Ammon's horn (tissue), 1 donor: ENCODE results near the gene UBE2Z.
"Not testable (repeated sequence)": the region's sequence is repeated elsewhere in the genome, so short reads cannot be mapped to it uniquely, and the experiment has no call there.

Experiments used
- DNase-seq: peaks from one replicate; pipeline ENCODE4 v3.0.0-alpha.2; 2016; ENCODE audit warnings: low spot score

The UBE2Z gene

DNA sequence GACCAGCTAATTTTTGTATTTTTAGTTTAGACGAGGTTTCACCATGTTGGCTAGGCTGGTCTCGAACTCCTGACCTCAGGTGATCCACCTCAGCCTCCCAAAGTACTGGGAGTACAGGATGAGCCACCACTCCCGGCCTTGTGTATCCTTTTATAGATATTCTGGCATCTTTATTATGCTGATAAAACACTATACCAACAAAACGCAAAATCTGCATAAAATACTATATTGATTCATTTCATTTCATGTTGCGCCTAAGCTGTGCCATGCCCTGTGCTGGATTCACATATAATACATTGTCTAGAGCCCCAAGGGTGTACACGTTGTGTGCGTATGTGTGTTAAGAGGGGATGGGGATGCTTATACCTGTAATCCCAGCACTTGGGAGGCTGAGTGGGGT lies 3.8 kb upstream of the UBE2Z start:
- DNase-seq, result no peak

DNA sequence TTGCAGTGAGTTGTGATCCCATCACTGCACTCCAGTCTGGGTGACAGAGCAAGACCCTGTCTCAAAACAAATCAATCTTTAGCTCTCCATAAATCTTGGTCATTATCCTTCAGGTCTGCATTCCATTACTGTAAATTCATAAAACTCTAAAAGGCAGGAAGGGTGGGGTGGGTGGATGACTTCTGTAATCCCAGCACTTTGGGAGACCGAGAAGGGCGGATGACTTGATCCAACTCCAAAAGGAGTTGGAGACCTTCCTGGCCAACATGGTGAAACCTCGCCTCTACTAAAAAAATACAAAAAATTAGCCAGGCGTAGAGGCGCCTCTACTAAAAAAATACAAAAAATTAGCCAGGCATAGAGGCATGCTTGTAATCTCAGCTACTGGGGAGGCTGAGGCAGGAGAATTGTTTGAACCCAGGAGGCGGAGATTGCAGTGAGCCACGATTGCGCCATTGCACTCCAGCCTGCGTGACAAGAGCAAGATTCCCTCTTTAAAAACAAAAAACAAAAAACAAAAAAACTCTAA lies 2.2 kb upstream of the UBE2Z start:
- no peak for DNase-seq

DNA sequence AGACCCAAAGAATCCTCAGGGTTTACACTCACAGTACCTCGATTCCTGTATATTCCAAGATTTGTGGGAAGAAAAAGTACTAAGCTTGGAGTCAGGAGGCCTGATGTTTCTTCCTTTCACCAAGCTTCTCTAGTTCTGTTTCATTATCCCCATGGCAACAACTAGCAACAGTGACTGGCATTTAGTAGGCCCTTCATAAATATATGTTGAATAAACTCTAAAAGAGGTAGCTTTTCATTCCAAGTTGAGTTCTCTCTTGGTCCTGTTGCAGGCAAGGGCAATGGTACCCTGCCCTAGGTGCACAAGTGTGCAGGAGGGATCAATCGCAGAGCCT lies 527 bp upstream of the UBE2Z start:
- no peak for DNase-seq

DNA sequence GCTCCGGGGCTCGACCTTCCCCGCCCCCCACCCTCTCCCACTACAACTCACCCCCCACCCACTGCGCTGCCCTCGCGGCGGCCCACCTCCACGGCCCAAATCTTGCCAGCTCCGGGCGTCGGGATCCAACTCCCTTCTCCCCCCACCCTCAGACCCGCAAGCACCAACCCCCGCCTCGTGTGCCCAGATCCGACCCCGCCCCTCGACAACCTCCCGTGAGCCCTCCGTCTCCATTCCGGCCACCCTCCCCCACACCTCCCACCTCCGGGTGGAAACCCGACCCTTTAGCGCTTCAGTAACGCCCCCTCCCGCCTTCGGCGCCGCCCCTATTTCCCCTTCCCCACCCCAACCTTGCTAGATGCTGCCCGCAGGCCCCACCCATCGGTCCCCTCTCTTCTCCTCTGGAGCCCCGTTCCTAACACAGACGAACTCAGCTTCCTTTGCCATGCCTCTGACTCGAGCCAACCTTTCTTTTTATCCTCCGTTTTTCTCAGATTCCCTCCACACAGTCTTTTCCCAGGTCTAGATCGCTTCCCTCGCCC lies 717 bp downstream of the UBE2Z start:
- peak; percentile 32 for DNase-seq

DNA sequence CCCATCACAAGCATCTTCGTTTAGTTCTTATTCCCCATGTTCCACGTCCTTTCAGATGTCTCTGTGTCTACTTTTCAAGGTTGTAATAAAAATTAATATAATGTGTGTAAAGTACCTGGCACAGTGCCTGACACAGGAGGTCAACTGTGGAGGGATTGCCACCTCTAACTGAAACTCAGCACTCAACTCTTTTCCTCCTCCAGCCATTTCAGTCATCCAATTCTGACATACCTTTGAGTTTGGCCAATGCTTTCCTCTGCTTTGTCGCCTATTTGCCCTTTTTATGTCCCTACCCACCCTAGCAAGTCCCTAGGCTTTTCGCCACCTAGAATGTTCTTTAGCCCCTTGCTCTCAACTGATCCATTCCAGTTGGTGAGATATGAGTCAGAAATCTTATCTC lies 1.6 kb downstream of the UBE2Z start:
- no peak for DNase-seq

DNA sequence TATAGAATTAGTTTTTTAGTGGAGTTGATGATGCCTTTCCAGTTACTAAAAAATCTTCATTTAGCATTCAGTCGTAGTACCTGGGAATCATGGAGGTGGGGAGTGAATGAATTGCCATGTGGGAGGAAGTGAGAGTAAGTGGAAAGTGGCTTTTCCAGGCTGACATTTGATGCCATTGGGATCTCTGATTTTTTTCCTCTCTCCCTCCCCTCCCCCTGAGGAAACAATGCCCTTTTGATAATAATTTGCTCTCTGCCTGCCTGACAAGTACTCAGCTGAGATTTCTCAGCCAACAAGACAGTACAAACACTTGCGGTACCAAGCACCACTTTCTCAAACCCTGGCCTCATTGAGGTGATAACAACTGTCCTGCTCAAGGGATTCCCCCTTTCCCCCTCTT lies 2.2 kb downstream of the UBE2Z start:
- peak; percentile 71 for DNase-seq

DNA sequence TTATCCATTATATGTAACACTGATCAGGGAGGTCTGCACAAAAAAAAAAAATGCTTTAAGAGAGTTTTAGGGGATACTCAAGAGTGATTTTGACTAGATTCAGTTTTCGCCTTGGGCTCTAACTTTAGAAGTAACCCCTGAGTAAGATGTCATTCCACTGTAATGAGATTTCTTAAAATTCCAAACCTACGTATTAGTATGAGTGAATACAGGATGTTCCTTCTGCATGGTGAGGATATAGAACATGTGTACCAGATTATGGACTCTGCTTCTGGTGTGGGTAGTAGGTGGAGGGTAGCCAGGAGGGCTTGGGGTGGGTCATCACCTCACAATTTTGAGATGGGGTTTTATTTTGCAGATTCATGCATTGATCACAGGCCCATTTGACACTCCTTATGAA lies 4.3 kb downstream of the UBE2Z start:
- DNase-seq, result no peak

DNA sequence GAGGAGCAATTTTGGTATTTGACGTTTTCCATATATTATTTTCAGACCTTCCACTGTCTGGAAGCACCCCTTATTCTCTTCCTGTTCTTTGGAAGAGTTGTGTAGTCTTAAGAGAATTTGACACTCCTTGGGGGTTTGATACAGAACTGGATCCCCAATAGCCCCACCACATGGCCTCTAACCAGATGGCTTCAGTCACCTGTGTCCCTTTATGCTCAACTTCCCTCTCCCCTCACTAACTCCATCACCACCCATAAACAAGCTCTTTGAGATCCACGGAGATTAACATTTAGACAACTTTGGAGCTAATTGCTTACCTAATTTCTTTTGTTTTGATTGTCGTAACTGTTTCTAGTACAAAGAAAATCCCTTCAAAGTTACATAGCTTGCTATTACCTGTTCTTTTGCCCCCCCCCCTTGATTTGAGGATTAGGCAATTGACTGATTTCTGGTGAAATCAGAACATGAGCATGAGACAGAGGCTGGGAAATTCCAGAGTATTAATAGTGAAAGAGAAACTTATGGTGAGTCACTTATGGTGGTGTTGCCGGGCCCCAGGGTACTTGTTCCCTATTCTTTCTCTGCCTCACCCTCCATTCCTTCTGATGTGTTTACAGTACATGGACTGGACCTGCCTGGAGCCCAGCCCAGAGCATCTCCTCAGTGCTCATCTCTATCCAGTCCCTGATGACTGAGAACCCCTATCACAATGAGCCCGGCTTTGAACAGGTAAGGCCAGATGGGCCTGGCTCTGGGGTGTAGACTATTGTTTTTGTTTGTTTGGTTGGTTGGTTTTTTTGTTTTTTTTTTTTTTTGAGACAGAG lies 7.5 kb downstream of the UBE2Z start:
- no peak for DNase-seq

DNA sequence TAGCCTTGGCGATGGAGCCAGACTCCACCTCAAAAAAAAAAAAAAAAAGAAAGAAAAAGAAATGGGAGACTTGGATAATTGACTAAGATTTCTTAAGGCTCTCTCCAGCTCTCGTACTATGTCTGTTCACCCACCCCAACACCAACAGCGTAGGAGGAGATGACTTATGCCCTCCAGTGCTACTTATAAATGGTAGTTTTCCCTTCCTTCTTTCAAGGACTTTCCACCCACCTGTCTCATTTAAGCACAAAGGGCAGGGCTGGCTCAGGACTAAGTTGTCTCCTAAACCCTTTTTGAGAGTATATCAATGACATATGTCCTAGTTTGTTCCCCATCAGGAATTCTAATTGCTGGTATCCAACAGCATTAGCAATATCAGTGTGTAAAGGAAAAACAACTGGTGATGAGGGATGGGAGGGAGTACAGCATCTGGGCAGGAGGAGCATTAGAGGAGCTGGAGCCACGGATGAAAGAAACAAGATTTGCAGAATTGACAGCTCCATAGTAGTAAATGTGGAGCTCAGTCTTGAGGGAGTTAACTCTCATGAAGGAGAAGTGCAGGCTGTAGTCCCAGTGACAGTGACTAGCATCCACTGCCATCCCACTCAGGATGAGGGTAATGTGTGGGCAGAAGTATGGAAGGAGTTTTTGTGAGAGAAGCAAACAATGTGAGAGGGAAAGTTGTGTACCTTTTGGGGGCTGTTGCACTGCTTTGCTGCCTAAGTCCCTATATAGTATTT lies 17.2 kb downstream of the UBE2Z start:
- no peak for DNase-seq

DNA sequence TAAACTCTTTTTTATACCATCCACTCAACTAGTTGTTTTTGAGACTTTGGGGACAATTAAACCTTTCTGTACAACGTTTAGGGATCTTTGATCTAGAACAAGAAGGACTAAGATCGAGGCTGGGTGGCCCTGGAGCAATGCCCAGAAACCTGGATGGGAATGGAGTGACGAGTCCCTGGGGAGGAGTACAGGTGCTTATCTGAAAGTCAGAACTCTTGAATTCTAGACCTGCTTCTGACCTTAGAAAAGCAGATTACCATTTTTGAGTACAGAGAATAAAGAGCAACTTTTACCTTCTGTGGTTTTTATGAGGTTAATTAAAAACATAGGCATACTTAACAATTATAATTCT lies 17.8 kb downstream of the UBE2Z start:
- no peak for DNase-seq

DNA sequence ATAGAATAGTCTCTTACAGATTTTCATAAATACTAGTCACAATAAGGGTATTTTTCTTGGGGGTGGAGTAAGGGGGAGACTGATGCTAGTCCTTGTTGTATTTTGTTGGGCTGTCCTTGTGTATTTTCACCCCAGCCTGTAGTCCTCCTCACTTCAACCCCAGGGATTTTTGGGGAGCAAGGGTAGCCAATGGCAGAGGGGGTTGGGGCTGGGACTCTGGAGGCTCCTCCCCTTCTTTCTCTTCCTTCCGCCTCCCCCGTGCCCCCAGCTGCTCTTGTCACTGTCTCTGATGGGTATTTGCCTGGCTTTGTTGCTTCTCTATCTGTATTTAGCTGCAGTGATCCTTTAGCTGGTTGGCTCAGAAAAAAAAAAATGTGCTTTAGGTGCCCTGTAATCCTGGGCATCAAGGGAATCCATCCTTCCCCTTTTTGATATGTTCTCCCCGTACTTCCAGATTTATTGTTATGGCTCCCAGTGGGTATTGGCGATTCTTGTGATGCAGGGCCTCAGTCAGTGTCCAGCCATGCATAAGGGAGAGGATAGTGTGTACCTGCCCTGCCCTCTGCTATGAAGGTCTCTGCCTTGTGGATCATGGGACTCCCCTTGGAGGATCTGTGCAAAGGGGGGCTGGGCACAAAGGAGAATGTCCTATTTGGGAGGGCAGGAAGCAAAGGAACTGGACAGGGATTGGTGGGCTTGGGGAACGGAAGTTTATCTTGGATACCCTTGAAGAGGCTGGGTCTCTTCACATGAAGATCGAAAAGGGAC lies 20.0 kb downstream of the UBE2Z start:
- DNase-seq, result peak; percentile 11

DNA sequence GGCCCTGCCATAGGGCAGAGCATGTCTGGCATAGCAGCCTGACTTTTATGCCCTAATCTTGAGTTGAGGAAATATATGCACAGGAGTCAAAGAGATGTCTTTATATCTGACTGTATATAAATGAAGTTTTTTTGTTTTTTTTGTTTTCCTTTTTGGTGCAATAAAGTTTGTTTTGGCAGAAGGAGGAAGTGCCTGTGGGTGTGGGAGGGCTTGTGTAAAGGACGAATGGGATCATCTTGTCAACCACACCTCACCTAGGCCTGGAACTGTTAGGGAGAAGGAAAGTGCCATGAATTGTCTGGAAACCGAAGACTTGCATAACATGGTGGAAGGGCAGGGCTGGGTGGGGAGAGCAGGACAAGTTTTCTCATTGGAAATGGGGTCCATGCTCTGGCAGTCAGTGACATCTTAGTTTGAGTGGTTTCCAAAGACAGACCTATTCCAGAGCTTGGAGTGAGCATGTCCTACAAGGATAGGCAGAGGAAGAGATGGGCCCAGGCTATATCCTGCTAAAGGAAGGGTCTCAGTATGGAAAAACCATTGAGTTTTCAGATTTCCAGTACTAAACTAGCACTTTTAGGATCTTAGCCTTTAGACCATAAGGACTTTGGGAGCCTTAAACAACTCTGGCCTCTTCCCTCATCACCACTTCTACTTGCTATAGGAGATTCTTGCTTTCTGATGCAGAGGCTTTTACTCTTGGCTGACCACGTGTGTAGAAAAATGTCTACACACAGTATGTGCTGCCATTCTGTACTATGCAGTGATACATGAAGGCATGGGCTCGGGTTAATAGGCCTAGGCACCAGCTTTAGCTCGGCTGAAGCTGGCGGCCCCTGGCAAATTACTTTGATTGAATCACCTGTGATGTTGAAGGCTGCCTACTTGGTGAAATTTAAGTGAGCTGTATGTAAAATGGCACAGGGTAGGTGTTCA lies 20.9 kb downstream of the UBE2Z start:
- no peak for DNase-seq

DNA sequence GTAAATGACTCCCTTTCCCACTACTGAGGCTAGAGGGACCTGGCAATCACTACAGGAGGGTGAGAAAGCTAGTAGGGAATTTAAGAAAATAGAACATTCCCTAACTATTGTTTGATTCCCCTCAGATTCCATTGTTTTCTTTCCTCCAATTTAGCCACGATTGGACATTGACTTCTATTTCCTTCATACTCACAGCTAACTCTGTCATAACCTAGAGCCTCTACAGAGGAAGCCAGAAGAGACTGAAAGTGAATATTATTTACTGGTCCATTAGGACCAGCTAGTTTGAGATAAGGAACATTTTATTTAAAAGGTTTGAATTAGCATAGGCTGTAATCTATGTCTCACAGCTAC lies 21.6 kb downstream of the UBE2Z start:
- no peak for DNase-seq

DNA sequence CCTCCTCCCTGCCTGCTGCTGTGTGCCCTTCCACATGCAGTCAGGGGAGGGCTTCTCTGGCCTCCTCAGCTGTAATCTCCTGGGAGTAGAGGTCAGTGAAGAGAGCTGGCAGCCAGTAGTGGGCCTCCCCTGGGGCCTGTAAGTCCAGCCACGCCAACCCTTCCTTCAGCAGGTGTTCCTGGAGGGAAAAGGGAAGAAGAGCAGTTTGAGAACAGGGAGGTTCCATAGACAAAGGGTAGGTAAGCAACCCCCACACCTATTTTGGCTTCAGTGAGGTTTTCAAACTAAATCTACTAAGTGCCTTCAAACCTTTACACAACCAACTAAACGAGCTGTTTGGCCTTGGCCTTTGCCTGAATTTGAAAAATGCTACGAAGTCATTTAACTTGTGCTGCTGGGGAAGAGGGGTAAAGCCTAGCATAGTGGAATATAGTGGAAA lies 22.2 kb downstream of the UBE2Z start:
- no peak for DNase-seq

DNA sequence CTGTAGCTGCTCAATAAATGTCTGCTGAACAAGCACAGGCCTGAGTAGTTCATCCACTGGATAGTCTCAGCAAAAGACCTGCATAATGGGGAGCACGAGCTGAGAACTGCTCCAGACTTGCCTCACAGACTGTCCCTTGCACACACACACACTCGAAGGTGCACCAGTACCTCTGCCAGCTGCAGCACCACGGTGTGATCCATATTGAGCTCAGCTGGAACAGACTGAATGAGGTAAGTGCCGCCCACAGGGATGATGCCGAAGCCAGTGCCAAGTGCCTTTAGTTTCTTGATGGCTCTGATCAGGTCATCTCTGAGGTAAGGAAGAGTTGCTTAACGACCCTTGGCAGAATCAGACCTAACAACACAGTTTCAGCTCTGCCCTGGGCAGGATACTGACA lies 24.8 kb downstream of the UBE2Z start:
- DNase-seq, result no peak

DNA sequence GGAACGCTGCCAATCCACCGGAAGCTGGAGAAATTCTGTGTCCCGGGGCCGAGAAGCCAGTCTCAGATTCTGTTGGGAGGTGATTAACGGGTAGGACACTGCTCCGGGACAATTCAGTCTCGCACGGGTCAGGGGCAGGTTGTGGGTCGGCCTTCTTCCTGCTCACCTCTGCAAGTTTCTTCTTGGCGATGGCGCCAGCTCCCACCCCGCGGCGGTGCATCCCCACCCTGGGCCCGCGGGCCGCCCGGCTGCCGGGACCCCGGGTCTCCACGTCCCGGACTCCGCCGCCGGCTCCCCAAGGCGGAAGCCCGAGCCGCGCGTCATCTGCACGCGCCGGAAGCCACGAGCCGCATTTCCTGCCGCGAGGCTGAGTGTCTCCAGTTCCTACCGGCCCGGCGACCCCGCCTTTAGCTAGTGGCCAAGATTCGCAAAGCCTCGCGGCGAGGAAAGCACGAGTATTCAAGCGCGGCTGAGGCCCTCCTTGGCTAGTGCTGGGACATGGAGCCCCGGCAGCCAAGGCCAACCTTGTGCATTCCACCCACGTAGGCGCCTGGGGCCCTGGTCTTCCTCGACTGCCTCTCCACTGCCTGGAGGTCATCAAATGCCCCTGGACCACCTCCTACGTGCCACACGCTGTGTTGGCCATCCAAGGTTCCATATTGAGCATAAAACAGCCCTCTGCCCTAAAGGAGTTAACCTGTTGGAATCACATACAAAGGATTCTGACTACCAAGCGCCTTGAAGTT lies 36.5 kb downstream of the UBE2Z start, which contains the start of gene SNF8:
Gene SNF8 (minus strand): TSS at position 328 of the 746 bp plus-strand sequence. CDS start 108 bp downstream, at position 220.
- peak; percentile 84 for DNase-seq

DNA sequence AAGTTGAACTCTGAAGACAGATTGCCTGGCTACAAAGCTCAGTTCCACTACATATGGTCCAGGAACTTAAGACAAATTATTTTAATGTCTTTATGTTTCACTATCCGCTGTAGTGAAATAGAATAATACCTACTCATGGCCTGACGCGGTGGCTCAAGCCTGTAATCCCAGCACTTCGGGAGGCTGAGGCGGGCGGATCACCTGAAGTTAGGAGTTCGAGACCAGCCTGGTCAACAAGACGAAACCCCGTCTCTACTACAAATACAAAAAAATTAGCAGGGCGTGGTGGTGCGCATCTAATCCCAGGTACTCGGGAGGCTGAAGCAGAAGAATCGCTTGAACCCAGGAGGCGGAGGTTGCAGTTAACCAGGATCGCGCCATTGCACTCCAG lies 37.0 kb downstream of the UBE2Z start:
- DNase-seq, result not testable (repeated sequence)

DNA sequence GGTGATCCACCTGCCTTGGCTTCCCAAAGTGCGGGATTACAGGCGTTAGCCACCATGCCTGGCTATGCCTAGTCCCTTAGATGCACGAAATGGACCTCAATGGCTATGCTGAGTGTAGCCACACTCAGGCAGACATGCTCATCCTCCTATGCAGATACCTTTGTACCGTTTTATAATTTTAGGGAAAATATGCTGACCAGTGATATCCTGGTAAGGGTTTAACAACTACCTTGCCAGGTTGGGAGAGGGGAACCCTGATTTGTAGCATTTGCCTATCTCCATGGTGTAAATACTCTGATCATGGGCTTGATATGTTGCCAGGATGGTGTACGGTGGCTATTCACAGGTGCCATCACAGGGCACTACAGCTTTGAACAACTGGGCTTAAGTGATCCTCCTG lies 43.4 kb downstream of the UBE2Z start:
- DNase-seq, result no peak

DNA sequence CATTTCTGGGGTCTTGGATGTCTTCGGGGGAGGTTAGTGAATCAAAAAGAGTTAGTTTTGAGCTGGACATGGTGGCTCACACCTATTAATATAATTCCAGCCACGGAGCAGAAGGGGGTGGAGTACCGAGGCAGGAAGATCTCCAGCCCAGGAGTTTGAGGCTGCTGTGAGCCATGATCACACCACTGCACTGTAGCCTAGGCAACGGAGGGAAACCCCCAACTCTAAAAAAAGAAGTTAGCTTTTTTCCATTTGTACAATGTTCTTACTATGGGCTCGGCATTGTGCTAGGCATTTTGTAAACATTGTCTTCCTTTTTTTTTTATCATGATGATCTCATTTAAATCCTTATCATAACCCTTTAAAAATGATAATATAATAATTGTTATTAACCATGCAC lies 44.7 kb downstream of the UBE2Z start:
- no peak for DNase-seq

DNA sequence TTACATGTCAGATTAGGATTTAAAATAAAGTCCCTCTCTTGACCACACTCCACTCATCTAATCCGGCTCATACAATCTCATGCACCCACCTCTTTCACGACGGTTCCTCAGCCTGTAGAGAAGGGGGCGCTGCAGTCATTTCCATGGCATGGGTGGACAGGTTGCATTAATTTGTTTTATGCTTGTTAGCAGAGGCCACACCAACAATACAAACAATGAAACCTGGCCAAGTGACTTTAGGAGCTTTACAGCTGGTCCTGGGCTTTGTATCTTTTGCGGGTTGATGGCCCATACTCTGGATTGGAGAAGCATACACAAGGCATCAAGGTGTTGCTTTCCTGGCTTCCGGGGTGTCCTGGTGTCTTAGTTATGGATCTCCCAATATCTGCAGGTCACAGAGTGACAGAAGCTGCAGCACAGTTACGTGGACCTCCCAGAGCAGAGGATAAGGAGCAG lies 46.1 kb downstream of the UBE2Z start:
- no peak for DNase-seq
